HG02943 (cell line): Measurements from ENCODE around the gene ZNF146.
"Not testable (repeated sequence)": the region's sequence is repeated elsewhere in the genome, so short reads cannot be mapped to it uniquely, and the experiment has no call there.

Experiments
- ATAC-seq: cut with Tn5 transposase; IDR thresholded peaks from one replicate; pipeline ENCODE4 v1.9.1; 2021; ENCODE audit warnings: mild to moderate bottlenecking, low read depth, moderate library complexity; ENCODE audit not compliant: unreplicated experiment

ZNF146 gene

GRCh38 chr19:36268081-36268480, 53.2 kb downstream of the ZNF146 start:
- ATAC-seq = not testable (repeated sequence)

DNA sequence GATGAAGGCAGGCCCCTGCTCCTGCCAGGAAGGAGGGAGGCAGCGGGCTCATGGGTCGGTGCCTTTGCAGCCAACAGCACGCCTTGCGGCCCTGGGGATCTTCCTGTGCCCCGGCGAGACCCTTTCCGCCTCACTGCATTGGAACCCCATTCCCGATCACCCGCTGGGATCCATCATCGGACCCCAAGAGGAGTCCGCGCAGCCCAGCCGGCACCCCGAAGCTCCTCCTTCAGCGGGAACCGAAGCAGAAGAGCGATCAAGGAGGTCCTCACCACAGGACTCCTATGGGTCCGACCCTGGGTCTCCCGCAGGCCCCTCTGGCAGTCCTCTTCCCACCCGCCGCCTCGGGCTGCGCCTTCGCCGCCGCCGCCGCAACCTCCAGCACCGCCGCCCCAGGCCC, 53.7 kb downstream of the ZNF146 start:
- ATAC-seq = not testable (repeated sequence)

GRCh38 chr19:36269295-36269694, 54.4 kb downstream of the ZNF146 start:
- not testable (repeated sequence) for ATAC-seq
